ENCODE data around the gene TTLL11.

GRCh38 chr9:122031776-122032175 is 61.3 kb downstream of the TTLL11 start:
- TF ChIP-seq, protein P1, sequence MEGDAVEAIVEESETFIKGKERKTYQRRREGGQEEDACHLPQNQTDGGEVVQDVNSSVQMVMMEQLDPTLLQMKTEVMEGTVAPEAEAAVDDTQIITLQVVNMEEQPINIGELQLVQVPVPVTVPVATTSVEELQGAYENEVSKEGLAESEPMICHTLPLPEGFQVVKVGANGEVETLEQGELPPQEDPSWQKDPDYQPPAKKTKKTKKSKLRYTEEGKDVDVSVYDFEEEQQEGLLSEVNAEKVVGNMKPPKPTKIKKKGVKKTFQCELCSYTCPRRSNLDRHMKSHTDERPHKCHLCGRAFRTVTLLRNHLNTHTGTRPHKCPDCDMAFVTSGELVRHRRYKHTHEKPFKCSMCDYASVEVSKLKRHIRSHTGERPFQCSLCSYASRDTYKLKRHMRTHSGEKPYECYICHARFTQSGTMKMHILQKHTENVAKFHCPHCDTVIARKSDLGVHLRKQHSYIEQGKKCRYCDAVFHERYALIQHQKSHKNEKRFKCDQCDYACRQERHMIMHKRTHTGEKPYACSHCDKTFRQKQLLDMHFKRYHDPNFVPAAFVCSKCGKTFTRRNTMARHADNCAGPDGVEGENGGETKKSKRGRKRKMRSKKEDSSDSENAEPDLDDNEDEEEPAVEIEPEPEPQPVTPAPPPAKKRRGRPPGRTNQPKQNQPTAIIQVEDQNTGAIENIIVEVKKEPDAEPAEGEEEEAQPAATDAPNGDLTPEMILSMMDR (IDR thresholded peaks at IDR 0.05), result no peak
- no peak for TF ChIP-seq POLR2A (IDR thresholded peaks at IDR 0.05)
- no peak for TF ChIP-seq POLR2AphosphoS5 (IDR thresholded peaks at IDR 0.05)

All from prostate gland (tissue), 2 donors.